Activated CD8-positive, alpha-beta memory T cell treated with anti-CD3 and anti-CD28 coated beads, Interleukin-2, amount 10 ng/mL, durations not matched to agents 7 days and 5 days (primary cell): Measurements from ENCODE around the gene GNB3. TPM values are rescaled to one million over a fixed set of nuclear protein-coding genes. Genes with fewer than 3 reads are reported as not detected.

Experiments
- ATAC-seq: fragments of 150-1000 bp; cut with Tn5 transposase; one replicate; pipeline ENCODE4 v1.10.0; 2021; ENCODE audit warnings: moderate library complexity
- CTCF ChIA-PET: fragments of 350-600 bp; sonication (Branson Sonifier 250); formaldehyde crosslinking; loops from one replicate; lab custom pipeline; 2021; ENCODE audit warnings: antibody characterized with exemption; lab: Charles Lee
- DNase-seq: peaks from one replicate; pipeline ENCODE4 v3.0.0-alpha.2; 2020
- H3K27ac Mint-ChIP-seq: one replicate; pipeline ENCODE4 v1.8.0; 2021; ENCODE audit warnings: mild to moderate bottlenecking, mixed read lengths
- H3K27me3 Mint-ChIP-seq: one replicate; pipeline ENCODE4 v1.8.0; 2021; ENCODE audit warnings: mixed read lengths
- H3K36me3 Mint-ChIP-seq: one replicate; pipeline ENCODE4 v1.8.0; 2021; ENCODE audit warnings: mild to moderate bottlenecking, mixed read lengths
- H3K4me1 Mint-ChIP-seq: one replicate; pipeline ENCODE4 v1.8.0; 2021; ENCODE audit warnings: mixed read lengths
- H3K4me3 Mint-ChIP-seq: one replicate; pipeline ENCODE4 v1.8.0; 2021; ENCODE audit warnings: mild to moderate bottlenecking, moderate library complexity, mixed read lengths
- H3K9me3 Mint-ChIP-seq: one replicate; pipeline ENCODE4 v1.8.0; 2022; ENCODE audit warnings: low read depth, mixed read lengths
- total RNA-seq, 2 experiments: library from RNA; stranded (reverse); gene quantifications; one replicate each; pipeline ENCODE4 v1.2.3, GENCODE V29; 2021

GNB3 gene
- total RNA-seq, 2 experiments from 2014 or later = 0.12 TPM; not detected in 1

GRCh38 chr12:6817662-6818157 is 23.0 kb upstream of the GNB3 start:
- CTCF ChIA-PET = interaction anchor here (1.5 kb wide), 1 partner anchor 52 kb away, joined by 3 read pairs; no protein-coding TSS in a partner anchor

GRCh38 chr12:6818222-6818621 is 22.5 kb upstream of the GNB3 start:
- Mint-ChIP-seq H3K4me3 (no peak overlapping the region), H3K4me1 (peaks cover 9% of the 10 kb centered on the region), H3K9me3 (no peaks in the 10 kb centered on the region), H3K36me3 (no peaks in the 10 kb centered on the region), H3K27ac (no peak overlapping the region), H3K27me3 (peaks cover 34% of the 10 kb centered on the region)
- DNase-seq (no peak), ATAC-seq (no peak)
- CTCF ChIA-PET = interaction anchor here (1.5 kb wide), 1 partner anchor 53 kb away, joined by 3 read pairs; no protein-coding TSS in a partner anchor

More at GRCh38 chr12:6817662-6818157, 23.0 kb upstream of the GNB3 start:
- no peak overlapping the region for H3K27ac Mint-ChIP-seq
- DNase-seq (no peak), ATAC-seq (no peak)
- no peaks in the 10 kb centered on the region for H3K9me3 Mint-ChIP-seq
- H3K4me3 Mint-ChIP-seq = no peak overlapping the region
- peaks cover 9% of the 10 kb centered on the region for H3K4me1 Mint-ChIP-seq
- H3K27me3 Mint-ChIP-seq = peaks cover 29% of the 10 kb centered on the region
- H3K36me3 Mint-ChIP-seq = no peaks in the 10 kb centered on the region

DNA sequence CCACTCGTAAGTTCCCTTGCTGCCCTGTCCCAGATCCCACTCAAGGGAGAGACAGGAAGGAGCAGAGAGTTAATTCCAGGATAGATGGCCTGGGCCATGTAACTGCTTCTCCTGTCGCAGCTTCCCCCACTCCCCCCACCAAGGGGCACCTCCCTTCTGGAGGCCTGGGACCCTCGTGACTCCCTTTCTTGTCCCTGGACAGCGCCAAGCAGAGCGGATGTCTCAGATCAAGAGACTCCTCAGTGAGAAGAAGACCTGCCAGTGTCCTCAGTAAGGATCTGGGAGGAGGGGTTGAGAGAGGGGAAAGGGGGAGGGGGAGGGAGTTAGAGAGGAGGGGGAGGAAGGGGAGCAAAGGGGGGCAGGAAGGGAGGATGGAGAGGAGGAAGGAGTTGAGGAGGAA is 22.1 kb upstream of the GNB3 start:
- Mint-ChIP-seq H3K4me3 (no peak overlapping the region), H3K9me3 (no peaks in the 10 kb centered on the region), H3K4me1 (peaks cover 9% of the 10 kb centered on the region), H3K27me3 (peaks cover 36% of the 10 kb centered on the region), H3K36me3 (no peaks in the 10 kb centered on the region), H3K27ac (no peak overlapping the region)
- ATAC-seq = no peak
- peak; percentile 37 for DNase-seq
- CTCF ChIA-PET = interaction anchor here (0.5 to 1.5 kb wide), 2 partner anchors 11 to 53 kb away, joined by 3 read pairs; no protein-coding TSS in a partner anchor

GRCh38 chr12:6819106-6820030 is 21.4 kb upstream of the GNB3 start:
- ATAC-seq = no peak
- DNase-seq = no peak
- Mint-ChIP-seq H3K4me3 (no peak overlapping the region), H3K4me1 (peaks cover 9% of the 10 kb centered on the region), H3K27me3 (peaks cover 38% of the 10 kb centered on the region), H3K9me3 (no peaks in the 10 kb centered on the region), H3K27ac (no peak overlapping the region), H3K36me3 (no peaks in the 10 kb centered on the region)
- CTCF ChIA-PET = interaction anchor here (0.5 to 10.4 kb wide), 4 partner anchors 12 to 64 kb away, joined by 3 to 120 read pairs (median 4); partner anchors contain the start of gene MLF2

DNA sequence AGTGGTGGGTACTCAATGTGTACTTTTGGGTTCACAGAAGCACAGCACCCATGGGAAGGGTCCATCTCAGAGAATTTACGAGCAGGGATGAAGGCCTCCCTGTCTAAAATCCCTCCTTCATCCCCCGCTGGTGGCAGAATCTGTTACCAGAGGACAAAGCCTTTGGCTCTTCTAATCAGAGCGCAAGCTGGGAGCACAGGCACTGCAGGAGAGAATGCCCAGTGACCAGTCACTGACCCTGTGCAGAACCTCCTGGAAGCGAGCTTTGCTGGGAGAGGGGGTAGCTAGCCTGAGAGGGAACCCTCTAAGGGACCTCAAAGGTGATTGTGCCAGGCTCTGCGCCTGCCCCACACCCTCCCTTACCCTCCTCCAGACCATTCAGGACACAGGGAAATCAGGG is 20.6 kb upstream of the GNB3 start:
- Mint-ChIP-seq H3K36me3 (no peaks in the 10 kb centered on the region), H3K27ac (no peak overlapping the region), H3K4me3 (no peak overlapping the region), H3K4me1 (peaks cover 10% of the 10 kb centered on the region), H3K9me3 (no peaks in the 10 kb centered on the region), H3K27me3 (peaks cover 41% of the 10 kb centered on the region)
- CTCF ChIA-PET = interaction anchor here (1.0 to 10.4 kb wide), 2 partner anchors 15 to 64 kb away, joined by 4 to 120 read pairs; partner anchors contain the start of gene MLF2
- DNase-seq (no peak), ATAC-seq (no peak)

- no peaks in the 10 kb centered on the region for H3K36me3 Mint-ChIP-seq
- peaks cover 14% of the 10 kb centered on the region for H3K4me1 Mint-ChIP-seq
- DNase-seq (no peak), ATAC-seq (no peak)
- no peak within 1 kb of the TSS for H3K27ac Mint-ChIP-seq
- H3K9me3 Mint-ChIP-seq = no peaks in the 10 kb centered on the region
- peaks cover 54% of the 10 kb centered on the region for H3K27me3 Mint-ChIP-seq
- CTCF ChIA-PET = interaction anchor here (0.7 to 10.4 kb wide), 10 partner anchors 9 to 264 kb away, joined by 3 to 120 read pairs (median 6); partner anchors contain the start of genes CDCA3 and MLF2
- peak within 1 kb of the TSS; percentile 8 for H3K4me3 Mint-ChIP-seq
Observed at GRCh38 chr12:6821591-6822425, 18.9 kb upstream of the GNB3 start, which contains the start of gene GPR162. Gene GPR162, plus strand, starts transcription at chr12:6821821. Its CDS starts 2,078 bp downstream, at chr12:6823899.

- CTCF ChIA-PET = interaction anchor here (0.7 to 10.4 kb wide), 9 partner anchors 9 to 265 kb away, joined by 3 to 120 read pairs (median 12); partner anchors contain the start of genes CDCA3, GNB3 and MLF2
- Mint-ChIP-seq H3K9me3 (no peaks in the 10 kb centered on the region), H3K4me1 (peaks cover 18% of the 10 kb centered on the region), H3K36me3 (no peaks in the 10 kb centered on the region), H3K4me3 (no peak overlapping the region), H3K27me3 (peaks cover 62% of the 10 kb centered on the region), H3K27ac (no peak overlapping the region)
- DNase-seq (no peak), ATAC-seq (no peak)
Observed at GRCh38 chr12:6822426-6823135, 18.1 kb upstream of the GNB3 start.

- CTCF ChIA-PET = interaction anchor here (0.9 to 10.4 kb wide), 6 partner anchors 14 to 93 kb away, joined by 3 to 120 read pairs (median 39); partner anchors contain the start of genes GNB3 and MLF2
- no peaks in the 10 kb centered on the region for H3K36me3 Mint-ChIP-seq
- no peaks in the 10 kb centered on the region for H3K9me3 Mint-ChIP-seq
- no peak overlapping the region for H3K27ac Mint-ChIP-seq
- no peak for DNase-seq
- no peak for ATAC-seq
- peaks cover 66% of the 10 kb centered on the region for H3K27me3 Mint-ChIP-seq
- no peak overlapping the region for H3K4me3 Mint-ChIP-seq
- H3K4me1 Mint-ChIP-seq = peaks cover 21% of the 10 kb centered on the region
Observed at GRCh38 chr12:6823182-6824084, 17.3 kb upstream of the GNB3 start.

GRCh38 chr12:6824085-6824775 is 16.5 kb upstream of the GNB3 start:
- H3K36me3 Mint-ChIP-seq = no peaks in the 10 kb centered on the region
- no peak for ATAC-seq
- peaks cover 26% of the 10 kb centered on the region for H3K4me1 Mint-ChIP-seq
- CTCF ChIA-PET = interaction anchor here (0.7 to 10.4 kb wide), 20 partner anchors 10 to 266 kb away, joined by 3 to 120 read pairs (median 4); partner anchors contain the start of genes CDCA3, GNB3, MLF2 and PTMS
- no peak for DNase-seq
- peaks cover 71% of the 10 kb centered on the region for H3K27me3 Mint-ChIP-seq
- H3K4me3 Mint-ChIP-seq = no peak overlapping the region
- no peak overlapping the region for H3K27ac Mint-ChIP-seq
- H3K9me3 Mint-ChIP-seq = no peaks in the 10 kb centered on the region

DNA sequence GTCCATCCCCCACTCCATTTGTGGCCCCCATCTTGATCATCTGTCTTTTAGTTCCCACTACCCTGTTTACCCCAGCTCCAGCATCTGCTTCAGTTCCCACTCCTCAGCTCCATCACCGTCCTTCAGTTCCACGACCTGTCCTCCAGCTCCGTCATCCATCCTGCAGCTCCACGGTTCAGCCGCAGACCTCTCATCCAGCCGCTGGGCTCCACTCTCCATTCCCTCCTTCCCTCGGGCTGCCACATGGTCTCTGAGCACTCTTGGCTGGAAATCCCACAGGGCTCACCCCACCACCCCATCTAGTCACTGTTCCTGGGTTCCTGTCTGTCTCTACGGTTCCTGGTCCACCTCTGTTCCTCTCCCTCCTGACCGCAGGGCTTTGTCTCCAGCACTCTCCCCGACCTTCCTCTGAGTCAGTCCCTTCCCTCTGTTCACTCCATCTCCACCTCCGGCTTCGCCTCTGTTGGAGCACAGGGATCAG is 15.8 kb upstream of the GNB3 start:
- Mint-ChIP-seq H3K4me1 (peaks cover 28% of the 10 kb centered on the region), H3K27me3 (peaks cover 76% of the 10 kb centered on the region), H3K4me3 (no peak overlapping the region), H3K27ac (no peak overlapping the region), H3K36me3 (no peaks in the 10 kb centered on the region), H3K9me3 (no peaks in the 10 kb centered on the region)
- no peak for DNase-seq
- ATAC-seq = no peak
- CTCF ChIA-PET = interaction anchor here (0.7 to 10.4 kb wide), 24 partner anchors 11 to 267 kb away, joined by 3 to 120 read pairs (median 4); partner anchors contain the start of genes CDCA3, GNB3, LAG3 and MLF2
